IMR-90 (cell line): Measurements from ENCODE around the gene FAM110D. TPM values are rescaled to one million over a fixed set of nuclear protein-coding genes. Genes with fewer than 3 reads are reported as not detected.

Source experiments
- ATAC-seq: fragments of 200-7000 bp; cut with Tn5 transposase; 2 replicates; pipeline ENCODE4 v1.9.1; 2020; ENCODE audit warnings: low read depth, mild to moderate bottlenecking, moderate library complexity
- BruUV-seq: library from RNA; stranded (reverse); fragments of 400-500 nt; replicated peaks from 2 replicates; lab custom pipeline; 2021; lab: Mats Ljungman, UMichigan
- CTCF ChIA-PET: fragments of 300-600 bp; formaldehyde crosslinking; extraction: SDS; loops from one replicate; lab custom pipeline; 2021; ENCODE audit warnings: antibody characterized with exemption; lab: Yijun Ruan, JAX
- POLR2A ChIA-PET: fragments of 300-600 bp; sonication (Branson Sonifier 250); formaldehyde crosslinking; loops from one replicate; lab custom pipeline; 2022; ENCODE audit warnings: antibody characterized with exemption; ENCODE audit not compliant: unreplicated experiment; lab: Charles Lee
- DNase-seq: peaks from one replicate; pipeline ENCODE4 v3.0.0; 2013
- H2AFZ ChIP-seq: replicated peaks from 2 replicates; pipeline ENCODE3; 2013; ENCODE audit warnings: low read length, mild to moderate bottlenecking; ENCODE audit not compliant: poor library complexity
- H2AK5ac ChIP-seq: 2 replicates; pipeline ENCODE4 v1.6.1; 2013; ENCODE audit warnings: low read depth, low read length, inconsistent platforms
- H2AK9ac ChIP-seq: replicated peaks from 2 replicates; pipeline ENCODE3; 2013; ENCODE audit warnings: mild to moderate bottlenecking, low read depth, low read length, moderate library complexity; ENCODE audit not compliant: poor library complexity
- H2BK120ac ChIP-seq: 2 replicates; pipeline ENCODE4 v1.6.1; 2013; ENCODE audit warnings: low read depth, low read length, inconsistent platforms
- H2BK15ac ChIP-seq: 3 replicates; pipeline ENCODE4 v1.6.1; 2013; ENCODE audit warnings: low read depth, low read length, inconsistent platforms
- H2BK20ac ChIP-seq: 2 replicates; pipeline ENCODE4 v1.6.1; 2013; ENCODE audit warnings: low read depth, mild to moderate bottlenecking, inconsistent platforms, low read length, moderate library complexity
- H2BK5ac ChIP-seq: 2 replicates; pipeline ENCODE4 v1.6.1; 2013; ENCODE audit warnings: mild to moderate bottlenecking, low read depth, low read length, inconsistent platforms; ENCODE audit not compliant: poor library complexity, severe bottlenecking
- H3K14ac ChIP-seq: replicated peaks from 2 replicates; pipeline ENCODE4 v1.6.1; 2013; ENCODE audit warnings: low read depth, low read length, inconsistent platforms
- H3K18ac ChIP-seq: 2 replicates; pipeline ENCODE4 v1.6.1; 2013; ENCODE audit warnings: low read depth, low read length, control low read depth
- H3K23ac ChIP-seq: 2 replicates; pipeline ENCODE4 v1.6.1; 2013; ENCODE audit warnings: low read depth, low read length, inconsistent platforms
- H3K27ac ChIP-seq: 2 replicates; pipeline ENCODE4 v1.5.1; 2013; ENCODE audit warnings: mild to moderate bottlenecking, control low read depth, low read length; ENCODE audit not compliant: insufficient read depth
- H3K27me3 ChIP-seq: 2 replicates; pipeline ENCODE4 v1.6.1; 2013; ENCODE audit warnings: low read length; ENCODE audit not compliant: control insufficient read depth, insufficient read depth
- H3K36me3 ChIP-seq: 2 replicates; pipeline ENCODE4 v1.6.1; 2013; ENCODE audit warnings: low read length, mixed read lengths; ENCODE audit not compliant: control insufficient read depth, insufficient read depth
- H3K4ac ChIP-seq: 2 replicates; pipeline ENCODE4 v1.6.1; 2013; ENCODE audit warnings: low read depth, low read length, inconsistent platforms
- H3K4me1 ChIP-seq: 2 replicates; pipeline ENCODE4 v1.6.1; 2013; ENCODE audit warnings: low read length, mixed read lengths; ENCODE audit not compliant: control insufficient read depth, insufficient read depth
- H3K4me2 ChIP-seq: 2 replicates; pipeline ENCODE4 v1.6.1; 2013; ENCODE audit warnings: low read depth, mild to moderate bottlenecking, control low read depth, low read length, moderate library complexity
- H3K4me3 ChIP-seq: 2 replicates; pipeline ENCODE4 v1.5.1; 2013; ENCODE audit warnings: low read depth, mild to moderate bottlenecking, control low read depth, low read length, moderate library complexity; ENCODE audit not compliant: insufficient read depth
- H3K56ac ChIP-seq: 2 replicates; pipeline ENCODE4 v1.6.1; 2013; ENCODE audit warnings: low read length, inconsistent platforms; ENCODE audit not compliant: insufficient read depth; ENCODE audit errors: extremely low read depth
- H3K79me1 ChIP-seq, 2 experiments: 2 replicates each; pipeline ENCODE4 v1.6.1; 2013; ENCODE audit warnings: low read length in 2 of 2, inconsistent platforms in 1 of 2, low read depth in 1 of 2
- H3K9ac ChIP-seq: 2 replicates; pipeline ENCODE4 v1.6.1; 2013; ENCODE audit warnings: low read depth, low read length, control low read depth
- H3K9me1 ChIP-seq: 2 replicates; pipeline ENCODE4 v1.6.1; 2013; ENCODE audit warnings: low read length, inconsistent platforms; ENCODE audit not compliant: insufficient read depth
- H3K9me3 ChIP-seq: 2 replicates; pipeline ENCODE4 v1.6.1; 2013; ENCODE audit warnings: low read length; ENCODE audit not compliant: control insufficient read depth, insufficient read depth
- H4K20me1 ChIP-seq: 2 replicates; pipeline ENCODE4 v1.6.1; 2013; ENCODE audit warnings: low read length, inconsistent platforms; ENCODE audit not compliant: insufficient read depth
- H4K5ac ChIP-seq: 2 replicates; pipeline ENCODE4 v1.6.1; 2013; ENCODE audit warnings: mild to moderate bottlenecking, low read depth, low read length, control low read depth
- H4K8ac ChIP-seq, 2 experiments: 2 replicates each; pipeline ENCODE4 v1.6.1; 2013; ENCODE audit warnings: low read depth in 2 of 2, low read length in 2 of 2, control low read depth in 1 of 2, inconsistent platforms in 1 of 2
- H4K91ac ChIP-seq: 2 replicates; pipeline ENCODE4 v1.6.1; 2013; ENCODE audit warnings: low read depth, low read length, inconsistent platforms; ENCODE audit not compliant: insufficient read depth
- BHLHE40 ChIP-seq: fragments of 150-350 bp; IDR thresholded peaks from 2 replicates; pipeline ENCODE4 v1.6.1; 2016; ENCODE audit warnings: mild to moderate bottlenecking, low read depth, low read length
- MXI1 ChIP-seq: IDR thresholded peaks from 2 replicates; pipeline ENCODE4 v1.6.1; 2012; ENCODE audit warnings: low read depth, mild to moderate bottlenecking, low read length, moderate library complexity, borderline replicate concordance
- RAD21 ChIP-seq: IDR thresholded peaks from 2 replicates; pipeline ENCODE4 v1.6.1; 2012; ENCODE audit warnings: low read length, improper control_type of control experiment
- WGBS, 2 experiments: methylation state at CpG; one replicate each; pipeline versions ENCODE4 v1.1.5 to v1.1.7; 2013; ENCODE audit warnings: missing lambda C conversion rate in 2 of 2; ENCODE audit not compliant: insufficient read length in 1 of 2; ENCODE audit errors: extremely low coverage in 2 of 2; 5-methylcytosine and 5-hydroxymethylcytosine counted together
- dilution Hi-C: fragments of 300-500 bp; cut with HindIII; formaldehyde crosslinking; loops from one replicate; pipeline ENCODE4 v1.14.3; 2018; ENCODE audit warnings: low sequenced_read_pairs; ENCODE audit not compliant: unreplicated experiment
- in situ Hi-C: fragments of 300-500 bp; cut with MboI; formaldehyde crosslinking; loops from 3 replicates; pipeline ENCODE4 v1.14.3; 2019; ENCODE audit warnings: low sequenced_read_pairs, inconsistent platforms, mixed read lengths
- intact Hi-C: fragments of 100-400 bp; cut with micrococcal nuclease; formaldehyde crosslinking; loops from 2 replicates; pipeline ENCODE4 v1.10.0; 2022
- polyA plus RNA-seq, 3 experiments: library from polyadenylated mRNA; depleted of rRNA; stranded (reverse); fragments of >200 nt; gene quantifications; 2 replicates each; pipeline ENCODE4 v1.2.3, GENCODE V29; 2012; ENCODE audit warnings: low replicate concordance in 1 of 3
- total RNA-seq: library from RNA; depleted of rRNA; stranded (reverse); fragments of >200 nt; gene quantifications from 2 replicates; pipeline ENCODE4 v1.2.3, GENCODE V29; 2012

FAM110D gene
- total and polyA plus RNA-seq, 2 of the 4 experiments (the other 2 are of a cell fraction), result not detected

DNA sequence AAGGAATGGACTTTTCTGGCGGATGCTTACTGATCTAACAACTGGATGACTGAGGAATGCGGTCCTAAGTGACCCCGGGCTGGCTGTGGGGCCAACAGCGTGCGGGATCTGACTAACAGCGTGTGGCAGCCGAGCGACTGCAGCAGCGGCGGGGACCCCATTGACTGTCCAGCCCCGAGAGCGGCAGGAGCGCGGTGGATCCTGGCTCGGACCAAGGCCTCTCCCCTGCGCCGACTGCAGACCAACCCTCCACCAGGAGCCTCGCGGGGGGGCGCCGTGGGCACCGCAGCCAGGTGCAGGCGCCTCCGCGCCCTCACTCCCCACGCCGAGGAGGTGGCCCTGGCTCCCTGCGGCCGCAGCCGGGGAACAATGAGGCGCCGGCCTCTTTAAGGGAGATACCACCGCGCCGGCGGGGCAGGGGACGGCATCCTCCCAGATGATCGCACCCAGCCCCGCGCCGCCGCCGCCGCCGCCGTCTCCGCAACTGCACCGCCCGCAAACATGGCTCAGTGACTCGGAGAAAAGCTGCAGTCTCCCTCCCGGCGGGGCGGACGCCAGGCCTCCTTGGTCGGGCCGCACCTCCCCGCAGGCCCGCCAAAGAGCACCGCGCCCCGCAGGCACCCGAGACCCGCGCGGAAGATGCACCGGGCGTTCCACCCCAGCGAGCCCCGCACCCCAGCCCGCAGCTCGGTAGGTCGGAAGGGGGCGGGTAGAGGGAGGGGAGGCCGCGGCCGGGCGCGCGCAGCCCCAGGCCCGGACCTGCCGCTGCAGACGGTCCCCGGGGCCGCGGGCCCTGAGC is 47.9 kb upstream of the FAM110D start:
- Histone ChIP-seq H3K56ac (no peak overlapping the region), H3K4me2 (peak overlapping the region; percentile 73), H2BK15ac (no peak overlapping the region), H3K4me3 (peak overlapping the region; percentile 98), H3K23ac (peak overlapping the region; percentile 26; the same call in 1 of the 2 replicates), H2BK5ac (peak overlapping the region; percentile 61), H2AK9ac (peak overlapping the region; percentile 53), H4K91ac (no peak overlapping the region; the same call in 1 of the 2 replicates), H3K9me1 (no peaks in the 10 kb centered on the region), H3K9me3 (no peaks in the 10 kb centered on the region), H2AFZ (peak overlapping the region; percentile 100), H3K4ac (peak overlapping the region; percentile 18; the same call in 1 of the 2 replicates), H3K4me1 (no peaks in the 10 kb centered on the region), H4K8ac (peak overlapping the region; percentile 27 to 64; a peak in 3 of 4 replicates), H3K27me3 (no peaks in the 10 kb centered on the region), H2BK20ac (no peak overlapping the region), H3K14ac (0 out of 2 replicates have a peak overlapping the region, but pooled peaks have one; percentile 53), H3K36me3 (peaks cover 3% of the 10 kb centered on the region; the same call in 1 of the 2 replicates), H4K20me1 (no peaks in the 10 kb centered on the region), H3K79me1 (peaks cover 16 to 29% of the 10 kb centered on the region in 2 experiments), H4K5ac (no peak overlapping the region), H2AK5ac (no peak overlapping the region), H2BK120ac (no peak overlapping the region), H3K27ac (peak overlapping the region; percentile 68), H3K9ac (peak overlapping the region; percentile 86), H3K18ac (no peak overlapping the region; the same call in 1 of the 2 replicates)
- in situ Hi-C loops, result no loop called here
- WGBS, 2 experiments, result 0% methylated on average over 34 of the region's 85 CpGs; no CpG with 5 or more reads in 1 of the 2 experiments
- dilution Hi-C loops, result no loop called here
- ChIA-PET POLR2A (no interaction called here), CTCF (no interaction called here)
- ATAC-seq (peak; percentile 65), DNase-seq (peak; percentile 54)
- intact Hi-C loops, result no loop called here
- TF ChIP-seq BHLHE40 (peak; percentile 58; the same call in 1 of the 2 replicates), RAD21 (no peak), MXI1 (peak; percentile 58; the same call in 1 of the 2 replicates)
- BruUV-seq, result no TSS peak
